Testis (tissue), 3 donors: ENCODE data around the gene PHACTR3. TPM values are rescaled to one million over a fixed set of nuclear protein-coding genes. Genes with fewer than 3 reads are reported as not detected.
A peak's percentile ranks its signal among the peaks of the same experiment; 100 is the strongest.

ENCODE experiments used
- DNase-seq: peaks from one replicate; pipeline ENCODE4 v3.0.0-alpha.2; 2019
- H3K27ac ChIP-seq, 2 donors: fragments of 200-600 bp; sonication (generic); one replicate each; pipeline ENCODE4 v1.5.1; 2019
- H3K27me3 ChIP-seq: fragments of 200-600 bp; sonication (generic); one replicate; pipeline ENCODE4 v1.5.1; 2019
- H3K36me3 ChIP-seq: fragments of 200-600 bp; sonication (generic); one replicate; pipeline ENCODE4 v1.5.1; 2017; ENCODE audit warnings: low read depth; ENCODE audit errors: missing control alignments
- H3K4me1 ChIP-seq: fragments of 200-600 bp; sonication (generic); one replicate; pipeline ENCODE4 v1.5.1; 2019
- H3K4me3 ChIP-seq, 2 donors: fragments of 200-600 bp; sonication (generic); one replicate each; pipeline ENCODE4 v1.5.1; 2017 to 2019
- H3K9me3 ChIP-seq: fragments of 200-600 bp; sonication (generic); one replicate; pipeline ENCODE4 v1.5.1; 2017
- POLR2A ChIP-seq: fragments of 450-650 bp; IDR thresholded peaks from one replicate; pipeline ENCODE4 v1.6.1; 2017; ENCODE audit warnings: antibody characterized with exemption, mild to moderate bottlenecking, moderate library complexity
- WGBS, 2 donors: methylation state at CpG; one replicate each; pipeline ENCODE4 v1.1.5; 2018; 5-methylcytosine and 5-hydroxymethylcytosine counted together
- intact Hi-C: fragments of 100-400 bp; cut with DNase I; formaldehyde crosslinking; loops from one replicate; pipeline ENCODE4 v1.15.1; 2023; ENCODE audit warnings: low total_unique reads
- polyA plus RNA-seq: library from polyadenylated mRNA; stranded (reverse); fragments of 350-450 nt; fragmentation: Illumina TruSeq; extraction: RNeasy Lipid Tissue Mini Kit (QIAGEN cat#74804); gene quantifications from one replicate; pipeline ENCODE4 v1.2.3, GENCODE V29; 2014; ENCODE audit warnings: low read depth, low replicate concordance; ENCODE audit not compliant: insufficient read depth
- total RNA-seq, 2 donors: library from RNA; depleted of rRNA; stranded (reverse); fragments of >200 nt; gene quantifications; one replicate each; pipeline ENCODE4 v1.2.3, GENCODE V29; 2016
- TF ChIP-seq, protein P1 (sequence below), 3 experiments: fragments of 450-650 bp in 2 of 3; fragments of 200-600 bp in 1 of 3; sonication (generic) in 1 of 3; IDR thresholded peaks; one replicate each; pipeline ENCODE4 v1.5.1; 2016 to 2019; ENCODE audit warnings: antibody characterized with exemption in 3 of 3, mild to moderate bottlenecking in 2 of 3, moderate library complexity in 1 of 3

PHACTR3 gene
- total and polyA plus RNA-seq, 3 donors from 2014 or later: 0.94 to 1.2 (median 1.1) TPM

DNA sequence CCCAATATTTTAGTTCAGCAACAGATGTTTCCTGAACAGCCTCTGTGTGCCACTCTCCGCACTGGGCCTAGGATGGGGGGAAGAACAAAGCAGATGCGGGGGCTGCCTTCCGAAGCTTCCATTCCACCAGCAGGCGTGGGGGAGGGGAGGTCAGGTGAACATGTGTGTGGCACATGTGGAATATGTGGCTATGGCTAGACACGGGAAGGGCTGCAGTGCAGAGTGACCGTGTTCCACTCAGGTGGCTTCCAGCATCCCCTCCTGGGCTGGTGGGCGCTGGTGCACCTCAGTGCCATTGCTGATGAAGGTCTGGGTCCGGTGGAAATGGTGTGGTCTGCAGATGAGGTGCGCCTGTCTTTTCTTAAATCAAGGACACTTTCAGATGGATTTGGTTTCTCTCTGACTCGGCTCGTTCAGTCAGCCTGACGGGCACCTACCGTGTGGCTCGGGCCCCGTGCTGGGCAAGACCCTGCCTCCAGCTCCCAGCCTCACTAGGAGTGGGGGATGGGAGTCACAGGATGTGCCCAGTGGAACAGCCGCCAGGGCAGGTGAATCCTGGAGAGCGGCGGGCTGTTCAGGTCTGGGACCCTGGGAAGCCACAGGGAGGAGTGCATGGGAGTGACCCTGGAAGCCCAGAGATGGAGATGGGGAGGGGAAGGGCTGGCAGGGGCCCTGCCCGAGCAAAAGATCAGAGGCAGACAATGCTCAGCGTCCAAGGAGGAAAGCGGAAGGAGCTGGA, 218.1 kb downstream of the PHACTR3 start:
- Histone ChIP-seq H3K27ac (no peak overlapping the region), H3K27me3 (no peaks in the 10 kb centered on the region)

DNA sequence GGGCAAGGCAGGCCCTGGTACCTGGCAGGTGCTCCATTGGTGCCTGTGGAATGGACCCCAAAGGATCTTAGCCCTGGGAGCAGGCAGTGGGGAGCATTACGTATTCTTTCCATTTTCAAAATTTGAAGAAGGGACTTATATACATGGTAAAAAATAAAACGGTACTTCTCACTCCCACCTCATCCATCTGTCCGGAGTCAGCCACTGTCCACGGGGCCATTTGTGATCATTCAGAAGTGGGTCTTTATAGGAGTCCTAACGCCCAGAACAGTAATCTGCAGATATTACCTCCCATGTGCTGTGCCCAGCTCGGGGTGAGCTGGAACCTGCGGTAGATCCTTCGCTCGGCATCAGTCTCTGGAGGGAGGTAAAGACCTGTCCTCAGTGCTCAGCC, 218.7 kb downstream of the PHACTR3 start:
- Histone ChIP-seq H3K27me3 (no peaks in the 10 kb centered on the region), H3K36me3 (no peaks in the 10 kb centered on the region), H3K4me3 (no peak overlapping the region), H3K27ac (no peak overlapping the region), H3K9me3 (no peaks in the 10 kb centered on the region), H3K4me1 (no peaks in the 10 kb centered on the region)
- no peak for TF ChIP-seq POLR2A
- TF ChIP-seq, protein P1, sequence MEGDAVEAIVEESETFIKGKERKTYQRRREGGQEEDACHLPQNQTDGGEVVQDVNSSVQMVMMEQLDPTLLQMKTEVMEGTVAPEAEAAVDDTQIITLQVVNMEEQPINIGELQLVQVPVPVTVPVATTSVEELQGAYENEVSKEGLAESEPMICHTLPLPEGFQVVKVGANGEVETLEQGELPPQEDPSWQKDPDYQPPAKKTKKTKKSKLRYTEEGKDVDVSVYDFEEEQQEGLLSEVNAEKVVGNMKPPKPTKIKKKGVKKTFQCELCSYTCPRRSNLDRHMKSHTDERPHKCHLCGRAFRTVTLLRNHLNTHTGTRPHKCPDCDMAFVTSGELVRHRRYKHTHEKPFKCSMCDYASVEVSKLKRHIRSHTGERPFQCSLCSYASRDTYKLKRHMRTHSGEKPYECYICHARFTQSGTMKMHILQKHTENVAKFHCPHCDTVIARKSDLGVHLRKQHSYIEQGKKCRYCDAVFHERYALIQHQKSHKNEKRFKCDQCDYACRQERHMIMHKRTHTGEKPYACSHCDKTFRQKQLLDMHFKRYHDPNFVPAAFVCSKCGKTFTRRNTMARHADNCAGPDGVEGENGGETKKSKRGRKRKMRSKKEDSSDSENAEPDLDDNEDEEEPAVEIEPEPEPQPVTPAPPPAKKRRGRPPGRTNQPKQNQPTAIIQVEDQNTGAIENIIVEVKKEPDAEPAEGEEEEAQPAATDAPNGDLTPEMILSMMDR (IDR thresholded peaks at IDR 0.05): no peak
- peak; percentile 2 for DNase-seq
- WGBS, 2 donors: 65 to 82% methylated on average over 9 of the region's 9 CpGs
- intact Hi-C loops: no loop called here

More for the DNA sequence above, 218.1 kb downstream of the PHACTR3 start:
- peak; percentile 10 for DNase-seq
- TF ChIP-seq POLR2A: no peak
- TF ChIP-seq, protein P1 (IDR thresholded peaks at IDR 0.05): no peak
- H3K9me3 ChIP-seq: no peaks in the 10 kb centered on the region
- H3K36me3 ChIP-seq: no peaks in the 10 kb centered on the region
- intact Hi-C loops: no loop called here
- WGBS, 2 donors: 73% methylated on average over 17 to 20 of the region's 21 CpGs
- H3K4me1 ChIP-seq: no peaks in the 10 kb centered on the region
- no peak overlapping the region for H3K4me3 ChIP-seq

DNA sequence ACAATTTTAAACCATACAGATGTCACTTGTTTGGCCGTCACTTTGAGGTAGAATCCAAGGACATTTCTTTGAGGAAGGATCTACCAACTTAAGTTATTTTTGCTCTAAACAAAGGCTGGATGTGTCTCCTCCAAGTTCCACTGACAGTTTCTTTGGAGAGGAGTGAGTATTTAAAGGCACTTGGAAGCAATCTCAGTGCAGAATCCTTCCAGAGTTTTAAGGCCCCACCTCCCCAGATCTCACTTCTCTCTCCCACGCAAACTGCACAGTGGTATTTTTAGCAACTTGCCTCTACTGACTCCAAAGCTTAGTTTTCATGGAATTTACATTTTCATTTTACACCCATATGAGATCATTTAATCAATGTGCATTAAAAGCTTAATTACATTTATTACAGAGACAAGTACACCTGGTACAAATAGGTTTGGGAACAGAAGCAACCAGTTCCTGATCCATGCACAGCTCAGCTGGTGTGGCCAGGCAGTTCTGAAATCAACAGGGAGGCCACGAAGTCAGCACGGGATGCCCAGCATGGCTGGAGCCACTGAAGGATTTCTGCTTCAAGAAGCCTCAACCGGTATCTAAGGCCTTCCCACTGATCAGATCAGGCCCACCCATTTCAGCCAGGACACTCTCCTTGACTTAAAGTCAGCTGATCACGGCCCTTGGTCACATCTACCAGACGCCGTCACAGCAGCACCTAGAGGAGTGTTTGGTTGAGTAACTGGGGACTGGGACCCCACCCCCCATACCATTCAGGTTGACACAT, 219.3 kb downstream of the PHACTR3 start:
- TF ChIP-seq POLR2A: no peak
- TF ChIP-seq, protein P1 (IDR thresholded peaks at IDR 0.05): no peak
- whole genome bisulfite sequencing, 2 donors: 59 to 70% methylated on average over 8 of the region's 8 CpGs
- Histone ChIP-seq H3K4me1 (no peaks in the 10 kb centered on the region), H3K4me3 (no peak overlapping the region), H3K27me3 (no peaks in the 10 kb centered on the region), H3K9me3 (no peaks in the 10 kb centered on the region), H3K27ac (no peak overlapping the region), H3K36me3 (no peaks in the 10 kb centered on the region)
- intact Hi-C loops: no loop called here
- peak; percentile 14 for DNase-seq

DNA sequence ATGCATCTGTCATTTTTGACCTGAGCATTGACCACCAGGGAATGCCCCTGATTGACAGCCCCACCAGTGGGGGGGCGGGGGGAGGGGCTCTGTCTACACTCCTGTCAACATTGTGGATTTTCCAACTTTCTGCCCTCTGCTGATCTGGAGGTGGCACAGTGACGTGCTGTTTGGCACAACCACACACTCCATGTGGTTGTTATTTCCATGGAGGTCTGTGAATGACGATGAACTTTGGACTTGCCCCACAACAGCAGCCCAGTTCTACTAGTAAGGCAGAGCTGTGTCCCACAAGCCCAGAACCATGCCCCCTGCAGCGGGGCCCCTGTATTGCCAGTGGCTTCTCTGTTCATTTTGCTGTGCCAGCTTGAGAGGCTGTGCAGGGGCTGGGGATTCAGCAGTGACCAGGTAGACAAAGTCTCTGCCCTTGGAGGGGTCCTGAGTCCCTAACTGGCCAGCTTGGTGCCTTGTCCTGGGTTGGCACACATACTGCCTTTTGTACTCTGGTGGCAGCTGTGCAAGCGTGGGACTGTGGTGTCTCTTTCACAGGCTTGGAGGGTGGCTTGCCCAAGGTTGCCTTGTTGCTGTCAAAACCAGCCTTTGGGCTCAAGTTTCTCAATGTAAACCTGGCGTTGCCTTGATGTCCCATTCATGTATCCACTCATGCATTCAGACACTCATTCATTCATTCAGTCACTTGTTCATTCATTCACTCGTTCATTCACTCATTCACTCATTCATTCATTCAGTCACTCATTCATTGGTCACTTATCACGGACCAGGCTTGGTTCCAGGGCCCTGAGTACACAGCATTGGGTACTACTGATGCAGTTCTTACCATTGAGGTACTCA, 220.6 kb downstream of the PHACTR3 start:
- peak; percentile 7 for DNase-seq

More for the DNA sequence above, 220.6 kb downstream of the PHACTR3 start:
- no peaks in the 10 kb centered on the region for H3K4me1 ChIP-seq
- no peak overlapping the region for H3K27ac ChIP-seq
- 81 to 89% methylated on average over 7 to 8 of the region's 8 CpGs for WGBS, 2 donors
- H3K27me3 ChIP-seq: no peaks in the 10 kb centered on the region
- H3K9me3 ChIP-seq: no peaks in the 10 kb centered on the region
- no peaks in the 10 kb centered on the region for H3K36me3 ChIP-seq
- no peak for TF ChIP-seq POLR2A
- TF ChIP-seq, protein P1 (IDR thresholded peaks at IDR 0.05): no peak
- intact Hi-C loops: no loop called here
- no peak overlapping the region for H3K4me3 ChIP-seq
